HepG2 (cell line): ENCODE measurements around the gene HACD1. TPM values are rescaled to one million over a fixed set of nuclear protein-coding genes. Genes with fewer than 3 reads are reported as not detected.
A peak's percentile ranks its signal among the peaks of the same experiment; 100 is the strongest.

Experiments
- AHDC1 ChIP-seq: sonication (generic); formaldehyde crosslinking; IDR thresholded peaks from 2 replicates; pipeline ENCODE4 v1.5.1; 2020; ENCODE audit warnings: mild to moderate bottlenecking, missing genetic modification reagents, borderline replicate concordance
- ATF1 ChIP-seq: IDR thresholded peaks from 2 replicates; pipeline ENCODE4 v1.6.1; 2016; ENCODE audit warnings: mild to moderate bottlenecking, control low read depth
- HIVEP1 ChIP-seq: sonication (generic); formaldehyde crosslinking; IDR thresholded peaks from 2 replicates; pipeline ENCODE4 v1.4.0; 2020; ENCODE audit warnings: mild to moderate bottlenecking, missing genetic modification reagents
- MXD1 ChIP-seq: sonication (generic); formaldehyde crosslinking; IDR thresholded peaks from 2 replicates; pipeline ENCODE4 v1.4.0; 2020; ENCODE audit warnings: mild to moderate bottlenecking, missing genetic modification reagents
- RARA ChIP-seq: IDR thresholded peaks from 2 replicates; pipeline ENCODE4 v1.6.1; 2016; ENCODE audit warnings: missing genetic modification reagents, missing compliant biosample characterization
- TARDBP ChIP-seq: sonication (generic); formaldehyde crosslinking; IDR thresholded peaks from 2 replicates; pipeline ENCODE4 v1.8.0; 2022; ENCODE audit warnings: mild to moderate bottlenecking, missing genetic modification reagents
- TBX2 ChIP-seq: sonication (generic); formaldehyde crosslinking; IDR thresholded peaks from 2 replicates; pipeline ENCODE4 v1.5.0; 2020; ENCODE audit warnings: missing genetic modification reagents, mild to moderate bottlenecking, borderline replicate concordance
- ZNF562 ChIP-seq: sonication (generic); formaldehyde crosslinking; IDR thresholded peaks from 2 replicates; pipeline ENCODE4 v1.8.0; 2022; ENCODE audit warnings: missing genetic modification reagents, borderline replicate concordance
- ZNF781 ChIP-seq: sonication (generic); formaldehyde crosslinking; IDR thresholded peaks from 2 replicates; pipeline ENCODE4 v1.5.1; 2020; ENCODE audit warnings: borderline replicate concordance, mild to moderate bottlenecking, missing genetic modification reagents; ENCODE audit errors: not compliant biosample characterization
- polyA plus RNA-seq, 8 experiments: library from polyadenylated mRNA; depleted of rRNA in 3 of 8; stranded (reverse) in 7 of 8; unstranded in 1 of 8; fragments of >200 nt; fragmentation: Illumina TruSeq in 4 of 8; extraction: Trizol in 4 of 8; gene quantifications; 2 replicates each; pipeline versions ENCODE4 v1.2.1 to v1.2.3, GENCODE V29; 2011 to 2016; ENCODE audit warnings: low read depth in 4 of 8, missing spikeins in 1 of 8, mixed read lengths in 1 of 8; ENCODE audit not compliant: insufficient read depth in 1 of 8
- total RNA-seq, 5 experiments: library from RNA; depleted of rRNA; stranded (reverse); fragments of >200 nt; fragmentation: Illumina TruSeq; extraction: Trizol; gene quantifications; 2 replicates each; pipeline ENCODE4 v1.2.3, GENCODE V29; 2016; ENCODE audit warnings: low read depth in 1 of 5
- TF ChIP-seq, protein P1 (sequence below): sonication (generic); formaldehyde crosslinking; IDR thresholded peaks from 2 replicates; pipeline ENCODE4 v1.8.0; 2022; ENCODE audit warnings: mild to moderate bottlenecking, missing genetic modification reagents
- TF ChIP-seq, protein P2 (sequence below): sonication (generic); formaldehyde crosslinking; IDR thresholded peaks from 2 replicates; pipeline ENCODE4 v1.4.0; 2020; ENCODE audit warnings: mild to moderate bottlenecking, missing genetic modification reagents
- TF ChIP-seq, protein P3 (sequence below): sonication (generic); formaldehyde crosslinking; IDR thresholded peaks from 2 replicates; pipeline ENCODE4 v1.5.0; 2020; ENCODE audit warnings: mild to moderate bottlenecking, missing genetic modification reagents, borderline replicate concordance

The HACD1 gene
- total and polyA plus RNA-seq, 2 of the 13 experiments (the other 11 are each of a cell fraction or from before 2014, with no cell fraction given) = 43.4 to 47.6 TPM

DNA sequence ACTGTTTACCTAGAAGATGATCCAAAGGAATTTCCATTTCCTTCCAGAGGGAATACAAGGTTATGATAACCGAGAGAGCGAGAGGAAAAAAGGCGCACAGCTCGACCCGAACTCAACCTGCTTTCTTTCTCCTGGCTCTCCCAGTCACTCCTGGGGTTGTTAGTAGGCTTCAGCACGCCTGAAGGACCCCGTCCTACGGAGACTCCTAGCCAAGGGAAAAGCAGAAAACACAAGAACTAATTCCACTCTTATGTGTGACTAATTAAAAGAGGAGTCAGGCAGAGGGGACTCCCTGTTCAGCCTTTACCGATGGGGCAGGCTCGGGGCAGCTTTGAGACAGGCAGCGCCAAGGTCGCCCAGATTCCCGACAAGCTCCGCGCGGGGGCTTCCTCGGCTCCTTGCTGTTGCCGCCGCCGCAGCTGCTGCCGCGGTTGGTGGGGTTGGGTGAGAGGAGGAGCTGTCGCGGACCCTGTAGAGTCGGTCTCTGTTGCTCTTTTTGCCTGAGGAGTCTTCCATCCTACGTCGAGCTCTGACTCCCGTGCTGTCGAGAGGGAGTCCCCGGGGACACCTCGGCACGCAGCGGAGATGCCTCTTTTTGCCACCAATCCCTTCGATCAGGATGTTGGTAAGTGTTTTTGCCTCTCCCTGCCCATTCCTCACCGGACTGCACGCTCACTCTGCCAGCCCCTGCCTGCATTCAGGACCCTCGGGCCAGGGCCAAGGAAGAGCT is 26.7 kb upstream of the HACD1 start, which contains the start of gene STAM (continued):
- TF ChIP-seq AHDC1 (CRISPR knock-in tag) (no peak), TARDBP (CRISPR knock-in tag) (no peak), ZNF562 (CRISPR knock-in tag) (no peak), MXD1 (CRISPR knock-in tag) (no peak), ATF1 (CRISPR knock-in tag) (no peak), RARA (no peak), ZNF781 (CRISPR knock-in tag) (peak; percentile 28), HIVEP1 (CRISPR knock-in tag) (no peak; the same call in 1 of the 2 replicates), TBX2 (CRISPR knock-in tag) (peak; percentile 64)
- TF ChIP-seq, protein P1, sequence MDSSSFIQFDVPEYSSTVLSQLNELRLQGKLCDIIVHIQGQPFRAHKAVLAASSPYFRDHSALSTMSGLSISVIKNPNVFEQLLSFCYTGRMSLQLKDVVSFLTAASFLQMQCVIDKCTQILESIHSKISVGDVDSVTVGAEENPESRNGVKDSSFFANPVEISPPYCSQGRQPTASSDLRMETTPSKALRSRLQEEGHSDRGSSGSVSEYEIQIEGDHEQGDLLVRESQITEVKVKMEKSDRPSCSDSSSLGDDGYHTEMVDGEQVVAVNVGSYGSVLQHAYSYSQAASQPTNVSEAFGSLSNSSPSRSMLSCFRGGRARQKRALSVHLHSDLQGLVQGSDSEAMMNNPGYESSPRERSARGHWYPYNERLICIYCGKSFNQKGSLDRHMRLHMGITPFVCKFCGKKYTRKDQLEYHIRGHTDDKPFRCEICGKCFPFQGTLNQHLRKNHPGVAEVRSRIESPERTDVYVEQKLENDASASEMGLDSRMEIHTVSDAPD (CRISPR knock-in tag) = no peak
- TF ChIP-seq, protein P2, sequence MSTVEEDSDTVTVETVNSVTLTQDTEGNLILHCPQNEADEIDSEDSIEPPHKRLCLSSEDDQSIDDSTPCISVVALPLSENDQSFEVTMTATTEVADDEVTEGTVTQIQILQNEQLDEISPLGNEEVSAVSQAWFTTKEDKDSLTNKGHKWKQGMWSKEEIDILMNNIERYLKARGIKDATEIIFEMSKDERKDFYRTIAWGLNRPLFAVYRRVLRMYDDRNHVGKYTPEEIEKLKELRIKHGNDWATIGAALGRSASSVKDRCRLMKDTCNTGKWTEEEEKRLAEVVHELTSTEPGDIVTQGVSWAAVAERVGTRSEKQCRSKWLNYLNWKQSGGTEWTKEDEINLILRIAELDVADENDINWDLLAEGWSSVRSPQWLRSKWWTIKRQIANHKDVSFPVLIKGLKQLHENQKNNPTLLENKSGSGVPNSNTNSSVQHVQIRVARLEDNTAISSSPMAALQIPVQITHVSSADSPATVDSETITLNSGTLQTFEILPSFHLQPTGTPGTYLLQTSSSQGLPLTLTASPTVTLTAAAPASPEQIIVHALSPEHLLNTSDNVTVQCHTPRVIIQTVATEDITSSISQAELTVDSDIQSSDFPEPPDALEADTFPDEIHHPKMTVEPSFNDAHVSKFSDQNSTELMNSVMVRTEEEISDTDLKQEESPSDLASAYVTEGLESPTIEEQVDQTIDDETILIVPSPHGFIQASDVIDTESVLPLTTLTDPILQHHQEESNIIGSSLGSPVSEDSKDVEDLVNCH (CRISPR knock-in tag) = no peak
- TF ChIP-seq, protein P3, sequence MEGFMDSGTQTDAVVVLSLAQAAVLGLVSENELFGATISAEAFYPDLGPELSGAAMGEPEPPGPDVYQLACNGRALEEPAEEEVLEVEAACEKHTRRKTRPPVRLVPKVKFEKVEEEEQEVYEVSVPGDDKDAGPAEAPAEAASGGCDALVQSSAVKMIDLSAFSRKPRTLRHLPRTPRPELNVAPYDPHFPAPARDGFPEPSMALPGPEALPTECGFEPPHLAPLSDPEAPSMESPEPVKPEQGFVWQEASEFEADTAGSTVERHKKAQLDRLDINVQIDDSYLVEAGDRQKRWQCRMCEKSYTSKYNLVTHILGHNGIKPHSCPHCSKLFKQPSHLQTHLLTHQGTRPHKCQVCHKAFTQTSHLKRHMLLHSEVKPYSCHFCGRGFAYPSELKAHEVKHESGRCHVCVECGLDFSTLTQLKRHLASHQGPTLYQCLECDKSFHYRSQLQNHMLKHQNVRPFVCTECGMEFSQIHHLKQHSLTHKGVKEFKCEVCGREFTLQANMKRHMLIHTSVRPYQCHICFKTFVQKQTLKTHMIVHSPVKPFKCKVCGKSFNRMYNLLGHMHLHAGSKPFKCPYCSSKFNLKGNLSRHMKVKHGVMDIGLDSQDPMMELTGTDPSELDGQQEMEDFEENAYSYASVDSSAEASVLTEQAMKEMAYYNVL (CRISPR knock-in tag) = peak; percentile 77
